ENCODE measurements around the gene FAM193B. TPM values are rescaled to one million over a fixed set of nuclear protein-coding genes. Genes with fewer than 3 reads are reported as not detected.

Gene FAM193B
- total and polyA plus RNA-seq, 2 of the 13 experiments (the other 11 are each of a cell fraction or from before 2014, with no cell fraction given): 21.2 to 40.9 TPM

DNA sequence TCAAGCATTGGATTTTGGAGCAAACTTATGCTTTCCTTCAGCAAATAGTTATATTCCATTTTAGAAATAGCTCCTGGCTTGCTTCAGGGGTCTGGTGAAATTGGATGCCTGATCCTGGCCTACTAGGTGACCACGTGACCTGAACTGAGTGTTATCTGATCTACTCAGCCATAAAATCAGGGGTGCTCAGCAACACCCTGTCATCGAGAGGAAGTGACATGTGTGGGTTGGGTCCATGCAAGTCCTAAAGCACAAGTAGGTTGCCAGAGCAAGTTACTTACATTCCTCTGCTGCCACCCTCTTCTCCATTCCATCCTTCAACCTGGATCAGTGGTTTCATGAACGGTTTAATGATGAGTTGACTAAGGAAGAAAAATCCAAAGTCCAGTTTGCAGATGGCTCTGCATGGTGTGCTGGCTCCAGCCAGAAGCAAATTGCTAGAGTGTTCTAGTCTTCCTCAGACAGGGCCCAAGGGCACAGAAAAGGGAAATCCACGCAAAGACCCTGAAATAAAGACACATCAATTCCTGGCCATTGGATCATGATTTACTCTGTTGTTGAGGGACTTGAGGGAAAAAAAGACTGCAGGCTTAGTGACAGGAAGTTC lies 2.8 kb upstream of the FAM193B start:
- DNase-seq (ENCODE audit: low spot score) (peak; percentile 45), ATAC-seq (peak; percentile 17), FAIRE-seq (peak; percentile 69)
- H3K4me2 ChIP-seq (ENCODE audit: low read depth, low read length): peak overlapping the region; percentile 68
- H3K36me3 ChIP-seq (replicated peaks in 1 of 2; ENCODE audit: control insufficient read depth in 1 of 2, insufficient read depth in 2 of 2, low read length in 2 of 2): peaks cover 3 to 5% of the 10 kb centered on the region in 2 experiments; a peak in 3 of 5 replicates
- H3K9ac ChIP-seq (ENCODE audit: insufficient read depth, low read depth, low read length): no peak overlapping the region
- in situ Hi-C loops (cut with HindIII; ENCODE audit: extremely low pct_ligation_motif_present, low pct_unique_long_range_greater_than_20kb) (no loop called here), intact Hi-C loops (cut with micrococcal nuclease; ENCODE audit: unreplicated experiment) (loop anchor here (2.0 kb wide), 1 partner anchor 32 kb away; no protein-coding TSS in a partner anchor)
- CTCF ChIA-PET (ENCODE audit: low intra/inter-chr PET ratio, low total read pairs): no interaction called here
- peak overlapping the region; percentile 43 for H2AFZ ChIP-seq (ENCODE audit: low read length)
- peaks cover 7% of the 10 kb centered on the region; the same call in 1 of the 2 replicates for H4K20me1 ChIP-seq (ENCODE audit: insufficient read depth, low read length)
- BruUV-seq (replicated peaks): no TSS peak
- no peaks in the 10 kb centered on the region for H3K27me3 ChIP-seq (ENCODE audit: control insufficient read depth in 1 of 2, insufficient read depth in 2 of 2, low read length in 2 of 2)
- POLR2A ChIA-PET: no interaction called here
- H3K27ac ChIP-seq (ENCODE audit: extremely low read length, insufficient read depth, low read length): peak overlapping the region; percentile 25
- peaks cover 25% of the 10 kb centered on the region for H3K79me2 ChIP-seq (ENCODE audit: insufficient read depth, low read length)
- 8% methylated on average over 4 of the region's 4 CpGs for WGBS (ENCODE audit: low lambda C conversion rate)
- H3K9me3 ChIP-seq (ENCODE audit: low read length): peaks cover 9% of the 10 kb centered on the region
- H3K4me3 ChIP-seq (replicated peaks in 1 of 3; ENCODE audit: insufficient read depth in 1 of 3, low read depth in 2 of 3, low read length in 3 of 3): peak overlapping the region in 1 of 3 experiments; percentile 31; a peak in 2 of 6 replicates
- peaks cover 52% of the 10 kb centered on the region for H3K4me1 ChIP-seq (ENCODE audit: insufficient read depth, low read length)
- TF ChIP-seq SOX6 (IDR thresholded peaks at IDR 0.05) (no peak), SOX6 (CRISPR knock-in tag; IDR thresholded peaks at IDR 0.05) (0 out of 2 replicates have a peak, but pooled peaks have one; percentile 13), SIN3A (IDR thresholded peaks at IDR 0.05; ENCODE audit: borderline replicate concordance, low read depth, low read length) (0 out of 2 replicates have a peak, but pooled peaks have one; percentile 34), GATAD2A (CRISPR knock-in tag; IDR thresholded peaks at IDR 0.05) (0 out of 2 replicates have a peak, but pooled peaks have one; percentile 24), SIX4 (CRISPR knock-in tag; IDR thresholded peaks at IDR 0.05) (peak; percentile 49; the same call in 1 of the 2 replicates), ARID4A (CRISPR knock-in tag; IDR thresholded peaks at IDR 0.05; ENCODE audit: borderline replicate concordance) (peak; percentile 25; the same call in 1 of the 2 replicates), HNF4A (CRISPR knock-in tag; IDR thresholded peaks at IDR 0.05) (peak; percentile 75), ATF7-NPFF (CRISPR knock-in tag; IDR thresholded peaks at IDR 0.05; ENCODE audit: low read depth) (no peak), ZNF460 (CRISPR knock-in tag; IDR thresholded peaks at IDR 0.05; ENCODE audit: borderline replicate concordance) (no peak), ZNF563 (CRISPR knock-in tag; IDR thresholded peaks at IDR 0.05) (no peak)
- TF ChIP-seq, protein P1, sequence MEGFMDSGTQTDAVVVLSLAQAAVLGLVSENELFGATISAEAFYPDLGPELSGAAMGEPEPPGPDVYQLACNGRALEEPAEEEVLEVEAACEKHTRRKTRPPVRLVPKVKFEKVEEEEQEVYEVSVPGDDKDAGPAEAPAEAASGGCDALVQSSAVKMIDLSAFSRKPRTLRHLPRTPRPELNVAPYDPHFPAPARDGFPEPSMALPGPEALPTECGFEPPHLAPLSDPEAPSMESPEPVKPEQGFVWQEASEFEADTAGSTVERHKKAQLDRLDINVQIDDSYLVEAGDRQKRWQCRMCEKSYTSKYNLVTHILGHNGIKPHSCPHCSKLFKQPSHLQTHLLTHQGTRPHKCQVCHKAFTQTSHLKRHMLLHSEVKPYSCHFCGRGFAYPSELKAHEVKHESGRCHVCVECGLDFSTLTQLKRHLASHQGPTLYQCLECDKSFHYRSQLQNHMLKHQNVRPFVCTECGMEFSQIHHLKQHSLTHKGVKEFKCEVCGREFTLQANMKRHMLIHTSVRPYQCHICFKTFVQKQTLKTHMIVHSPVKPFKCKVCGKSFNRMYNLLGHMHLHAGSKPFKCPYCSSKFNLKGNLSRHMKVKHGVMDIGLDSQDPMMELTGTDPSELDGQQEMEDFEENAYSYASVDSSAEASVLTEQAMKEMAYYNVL (CRISPR knock-in tag; IDR thresholded peaks at IDR 0.05; ENCODE audit: borderline replicate concordance): peak; percentile 79; the same call in 1 of the 2 replicates
- TF ChIP-seq, protein P2, sequence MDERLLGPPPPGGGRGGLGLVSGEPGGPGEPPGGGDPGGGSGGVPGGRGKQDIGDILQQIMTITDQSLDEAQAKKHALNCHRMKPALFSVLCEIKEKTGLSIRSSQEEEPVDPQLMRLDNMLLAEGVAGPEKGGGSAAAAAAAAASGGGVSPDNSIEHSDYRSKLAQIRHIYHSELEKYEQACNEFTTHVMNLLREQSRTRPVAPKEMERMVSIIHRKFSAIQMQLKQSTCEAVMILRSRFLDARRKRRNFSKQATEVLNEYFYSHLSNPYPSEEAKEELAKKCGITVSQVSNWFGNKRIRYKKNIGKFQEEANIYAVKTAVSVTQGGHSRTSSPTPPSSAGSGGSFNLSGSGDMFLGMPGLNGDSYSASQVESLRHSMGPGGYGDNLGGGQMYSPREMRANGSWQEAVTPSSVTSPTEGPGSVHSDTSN (CRISPR knock-in tag; IDR thresholded peaks at IDR 0.05): no peak
